ENCODE measurements around the gene CAV2. TPM values are rescaled to one million over a fixed set of nuclear protein-coding genes. Genes with fewer than 3 reads are reported as not detected.

CAV2 gene
- total and polyA plus RNA-seq, 2 experiments from 2014 or later, result 9.9 to 17.4 TPM

DNA sequence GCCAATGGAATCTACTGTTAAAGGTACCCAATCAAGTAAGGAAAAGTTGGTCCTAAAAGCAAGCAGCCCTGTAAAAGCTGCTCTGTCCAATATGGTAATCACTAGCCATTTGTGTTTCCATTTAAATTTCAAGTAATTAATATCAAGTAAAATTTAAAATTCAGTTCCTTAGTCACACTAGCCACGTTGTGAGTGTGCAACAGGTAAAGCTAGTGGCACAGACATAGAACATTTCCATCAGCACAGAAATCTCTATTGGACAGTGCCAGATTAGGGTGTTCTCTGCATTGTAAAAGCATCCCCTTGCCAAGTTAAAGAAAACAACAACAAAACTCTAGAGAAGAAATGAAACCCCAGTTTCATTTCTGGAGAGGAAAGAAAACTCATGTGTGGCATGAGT, 29.7 kb downstream of the CAV2 start:
- Histone ChIP-seq H3K4me1 (ENCODE audit: low read depth) (no peaks in the 10 kb centered on the region), H3K27ac (no peak overlapping the region), H3K36me3 (no peaks in the 10 kb centered on the region), H3K4me3 (no peak overlapping the region), H3K9me3 (ENCODE audit: low read depth) (no peaks in the 10 kb centered on the region), H3K27me3 (peaks cover 37% of the 10 kb centered on the region)
- DNase-seq (ENCODE audit: low read depth in 1 of 2, low spot score in 1 of 2), result no peak
- TF ChIP-seq, protein P1, sequence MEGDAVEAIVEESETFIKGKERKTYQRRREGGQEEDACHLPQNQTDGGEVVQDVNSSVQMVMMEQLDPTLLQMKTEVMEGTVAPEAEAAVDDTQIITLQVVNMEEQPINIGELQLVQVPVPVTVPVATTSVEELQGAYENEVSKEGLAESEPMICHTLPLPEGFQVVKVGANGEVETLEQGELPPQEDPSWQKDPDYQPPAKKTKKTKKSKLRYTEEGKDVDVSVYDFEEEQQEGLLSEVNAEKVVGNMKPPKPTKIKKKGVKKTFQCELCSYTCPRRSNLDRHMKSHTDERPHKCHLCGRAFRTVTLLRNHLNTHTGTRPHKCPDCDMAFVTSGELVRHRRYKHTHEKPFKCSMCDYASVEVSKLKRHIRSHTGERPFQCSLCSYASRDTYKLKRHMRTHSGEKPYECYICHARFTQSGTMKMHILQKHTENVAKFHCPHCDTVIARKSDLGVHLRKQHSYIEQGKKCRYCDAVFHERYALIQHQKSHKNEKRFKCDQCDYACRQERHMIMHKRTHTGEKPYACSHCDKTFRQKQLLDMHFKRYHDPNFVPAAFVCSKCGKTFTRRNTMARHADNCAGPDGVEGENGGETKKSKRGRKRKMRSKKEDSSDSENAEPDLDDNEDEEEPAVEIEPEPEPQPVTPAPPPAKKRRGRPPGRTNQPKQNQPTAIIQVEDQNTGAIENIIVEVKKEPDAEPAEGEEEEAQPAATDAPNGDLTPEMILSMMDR (IDR thresholded peaks at IDR 0.05; ENCODE audit: low read depth, low read length), result no peak

DNA sequence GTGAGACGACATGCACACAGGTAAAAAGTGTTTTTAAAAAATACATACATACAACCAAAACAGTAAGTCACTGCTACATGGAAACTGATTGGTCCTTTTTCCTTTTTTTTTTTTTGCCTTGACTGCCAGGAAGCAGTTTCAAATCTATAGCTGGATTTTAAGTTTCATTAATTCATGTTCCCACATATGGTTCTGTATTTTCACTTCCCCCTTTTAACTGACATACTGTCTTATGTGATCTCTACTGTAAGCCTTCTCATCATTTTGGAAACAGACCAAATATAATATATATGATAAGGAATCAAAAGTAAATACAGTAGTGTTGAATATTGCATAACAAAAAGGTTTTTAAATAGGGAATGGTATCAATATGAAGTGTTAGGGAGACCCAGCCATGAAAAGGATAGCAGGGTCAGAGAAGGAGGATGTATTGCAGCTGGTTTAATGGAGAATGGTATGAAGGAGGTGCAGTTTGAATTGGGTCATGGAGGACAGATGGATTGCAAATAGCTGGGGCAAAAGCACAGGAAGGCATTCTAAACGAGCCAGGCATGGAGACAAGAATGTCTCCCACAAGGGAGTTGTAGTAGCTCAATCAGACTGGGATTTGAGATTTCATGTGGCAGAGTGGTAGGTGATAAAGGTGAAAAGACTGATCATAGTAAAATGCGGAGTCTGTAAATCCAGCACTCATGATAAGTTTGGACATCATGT, 30.7 kb downstream of the CAV2 start:
- Histone ChIP-seq H3K27me3 (peaks cover 27% of the 10 kb centered on the region), H3K27ac (no peak overlapping the region), H3K4me3 (no peak overlapping the region), H3K4me1 (ENCODE audit: low read depth) (no peaks in the 10 kb centered on the region), H3K36me3 (no peaks in the 10 kb centered on the region), H3K9me3 (ENCODE audit: low read depth) (no peaks in the 10 kb centered on the region)
- peak in 1 of 2 donors; percentile 30 for DNase-seq (ENCODE audit: low read depth in 1 of 2, low spot score in 1 of 2)
- TF ChIP-seq, protein P1 (IDR thresholded peaks at IDR 0.05; ENCODE audit: low read depth, low read length), result no peak

DNA sequence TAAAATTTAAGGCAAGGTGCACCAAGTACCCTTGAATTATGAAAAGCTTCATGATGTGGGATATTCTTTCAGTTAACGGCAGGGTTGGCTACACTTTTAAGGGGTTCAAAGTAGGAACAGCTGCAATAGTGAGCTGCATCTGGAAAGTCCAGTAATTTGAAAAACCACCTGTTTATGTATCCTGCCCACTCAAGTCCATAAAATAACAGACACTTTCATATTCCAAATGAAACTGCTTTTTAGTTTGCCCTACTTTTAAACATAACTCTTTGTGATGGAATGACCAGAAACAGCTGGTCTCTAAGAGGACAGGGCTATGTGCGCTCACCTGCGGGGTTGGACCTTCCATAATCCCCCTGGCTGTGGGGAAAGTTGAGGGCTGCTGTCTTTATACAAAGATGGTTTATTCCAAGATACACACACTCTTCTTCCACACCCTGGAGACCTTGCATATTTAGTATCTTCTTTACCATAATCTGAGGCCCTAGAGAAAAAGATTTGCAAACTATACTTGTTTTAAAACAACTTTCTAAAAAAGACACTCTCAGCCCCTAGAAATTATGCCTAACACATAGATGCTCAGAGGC, 32.7 kb downstream of the CAV2 start:
- TF ChIP-seq, protein P1 (IDR thresholded peaks at IDR 0.05; ENCODE audit: low read depth, low read length), result no peak
- no peaks in the 10 kb centered on the region for H3K9me3 ChIP-seq (ENCODE audit: low read depth)
- no peak for DNase-seq (ENCODE audit: low read depth in 1 of 2, low spot score in 1 of 2)
- H3K27me3 ChIP-seq, result peaks cover 9% of the 10 kb centered on the region
- H3K27ac ChIP-seq, result no peak overlapping the region
- H3K36me3 ChIP-seq, result no peaks in the 10 kb centered on the region
- no peak overlapping the region for H3K4me3 ChIP-seq
- H3K4me1 ChIP-seq (ENCODE audit: low read depth), result no peaks in the 10 kb centered on the region

DNA sequence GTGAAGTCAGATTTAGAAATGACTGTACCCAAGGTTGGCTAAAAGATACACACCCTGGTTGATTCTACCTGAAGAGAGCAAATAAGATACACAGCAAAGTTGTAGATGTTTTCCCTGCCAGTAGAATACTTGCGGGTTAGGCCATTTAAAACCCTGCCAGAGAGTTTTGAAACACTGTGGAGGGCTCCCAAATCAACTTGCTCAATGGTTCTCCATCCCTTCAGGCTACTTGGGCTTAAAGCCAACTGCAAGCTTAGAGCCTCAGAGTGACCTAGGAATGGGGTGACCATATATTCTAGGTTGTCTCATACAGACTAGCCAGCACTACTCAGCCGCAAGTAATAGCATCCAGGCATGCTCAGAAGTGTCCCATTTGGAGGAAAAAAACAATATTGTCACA, 35.3 kb downstream of the CAV2 start:
- no peak overlapping the region for H3K27ac ChIP-seq
- TF ChIP-seq, protein P1 (IDR thresholded peaks at IDR 0.05; ENCODE audit: low read depth, low read length), result no peak
- H3K4me1 ChIP-seq (ENCODE audit: low read depth), result no peaks in the 10 kb centered on the region
- H3K36me3 ChIP-seq, result no peaks in the 10 kb centered on the region
- H3K27me3 ChIP-seq, result no peaks in the 10 kb centered on the region
- H3K4me3 ChIP-seq, result no peak overlapping the region
- DNase-seq (ENCODE audit: low read depth in 1 of 2, low spot score in 1 of 2), result peak in 1 of 2 donors; percentile 47
- H3K9me3 ChIP-seq (ENCODE audit: low read depth), result no peaks in the 10 kb centered on the region

DNA sequence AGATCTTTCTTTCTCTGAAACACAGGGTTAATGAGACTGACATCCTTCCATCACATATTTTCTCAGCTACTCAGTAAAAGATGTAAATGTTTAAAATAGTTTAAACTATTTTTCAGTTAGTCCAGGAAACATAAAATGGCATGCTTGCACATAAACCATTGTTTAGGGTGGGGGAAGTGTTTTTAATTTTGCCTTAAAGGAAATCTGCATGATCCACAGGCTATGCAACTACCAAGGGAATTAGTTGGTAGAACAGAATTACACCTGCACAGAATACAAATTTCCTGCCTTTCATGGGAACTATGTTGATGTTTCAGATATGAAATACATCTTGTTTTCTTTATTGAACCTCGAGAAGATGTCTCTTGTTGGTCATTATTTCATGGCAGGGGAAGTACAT, 35.9 kb downstream of the CAV2 start:
- Histone ChIP-seq H3K27ac (no peak overlapping the region), H3K36me3 (no peaks in the 10 kb centered on the region)
- TF ChIP-seq, protein P1 (IDR thresholded peaks at IDR 0.05; ENCODE audit: low read depth, low read length), result no peak

More for the DNA sequence above, 35.9 kb downstream of the CAV2 start:
- DNase-seq (ENCODE audit: low read depth in 1 of 2, low spot score in 1 of 2), result no peak
- H3K4me1 ChIP-seq (ENCODE audit: low read depth), result no peaks in the 10 kb centered on the region
- no peak overlapping the region for H3K4me3 ChIP-seq
- no peaks in the 10 kb centered on the region for H3K27me3 ChIP-seq
- no peaks in the 10 kb centered on the region for H3K9me3 ChIP-seq (ENCODE audit: low read depth)
